Calu3 (cell line): Measurements from ENCODE around the gene INSRR. TPM values are rescaled to one million over a fixed set of nuclear protein-coding genes. Genes with fewer than 3 reads are reported as not detected.

Source experiments
- BruUV-seq: library from RNA; stranded (reverse); fragments of 400-500 nt; replicated peaks from 2 replicates; lab custom pipeline; 2021; lab: Mats Ljungman, UMichigan
- CTCF ChIA-PET: fragments of 300-600 bp; sonication (Branson Sonifier 250); formaldehyde crosslinking; loops from one replicate; lab custom pipeline; 2022; ENCODE audit warnings: antibody characterized with exemption; lab: Charles Lee
- DNase-seq: peaks from one replicate; pipeline ENCODE4 v3.0.0; 2022
- H3K27ac Mint-ChIP-seq: one replicate; pipeline ENCODE4 v1.8.0; 2022; ENCODE audit warnings: mixed read lengths; ENCODE audit not compliant: unreplicated experiment
- H3K27me3 Mint-ChIP-seq: one replicate; pipeline ENCODE4 v1.8.0; 2022; ENCODE audit warnings: mixed read lengths; ENCODE audit not compliant: unreplicated experiment
- H3K36me3 Mint-ChIP-seq: one replicate; pipeline ENCODE4 v1.8.0; 2022; ENCODE audit warnings: mild to moderate bottlenecking, moderate library complexity, mixed read lengths; ENCODE audit not compliant: insufficient read depth, unreplicated experiment
- H3K4me1 Mint-ChIP-seq: one replicate; pipeline ENCODE4 v1.8.0; 2022; ENCODE audit warnings: mild to moderate bottlenecking, low read depth, mixed read lengths; ENCODE audit not compliant: unreplicated experiment
- H3K4me3 Mint-ChIP-seq: one replicate; pipeline ENCODE4 v1.8.0; 2022; ENCODE audit warnings: mild to moderate bottlenecking, low read depth, moderate library complexity, mixed read lengths; ENCODE audit not compliant: unreplicated experiment
- H3K9me3 Mint-ChIP-seq: one replicate; pipeline ENCODE4 v1.8.0; 2022; ENCODE audit warnings: low read depth, mixed read lengths; ENCODE audit not compliant: unreplicated experiment
- CTCF ChIP-seq: fragments of 200-600 bp; IDR thresholded peaks from one replicate; pipeline ENCODE4 v1.8.0; 2022; ENCODE audit warnings: antibody characterized with exemption; ENCODE audit not compliant: unreplicated experiment
- intact Hi-C: fragments of 100-400 bp; cut with micrococcal nuclease; formaldehyde crosslinking; loops from one replicate; pipeline ENCODE4 v1.10.0; 2022; ENCODE audit not compliant: unreplicated experiment
- total RNA-seq: library from RNA; stranded (reverse); gene quantifications from 2 replicates; pipeline ENCODE4 v1.2.3, GENCODE V29; 2022

INSRR gene
- total RNA-seq, 1 experiment from 2014 or later = not detected

DNA sequence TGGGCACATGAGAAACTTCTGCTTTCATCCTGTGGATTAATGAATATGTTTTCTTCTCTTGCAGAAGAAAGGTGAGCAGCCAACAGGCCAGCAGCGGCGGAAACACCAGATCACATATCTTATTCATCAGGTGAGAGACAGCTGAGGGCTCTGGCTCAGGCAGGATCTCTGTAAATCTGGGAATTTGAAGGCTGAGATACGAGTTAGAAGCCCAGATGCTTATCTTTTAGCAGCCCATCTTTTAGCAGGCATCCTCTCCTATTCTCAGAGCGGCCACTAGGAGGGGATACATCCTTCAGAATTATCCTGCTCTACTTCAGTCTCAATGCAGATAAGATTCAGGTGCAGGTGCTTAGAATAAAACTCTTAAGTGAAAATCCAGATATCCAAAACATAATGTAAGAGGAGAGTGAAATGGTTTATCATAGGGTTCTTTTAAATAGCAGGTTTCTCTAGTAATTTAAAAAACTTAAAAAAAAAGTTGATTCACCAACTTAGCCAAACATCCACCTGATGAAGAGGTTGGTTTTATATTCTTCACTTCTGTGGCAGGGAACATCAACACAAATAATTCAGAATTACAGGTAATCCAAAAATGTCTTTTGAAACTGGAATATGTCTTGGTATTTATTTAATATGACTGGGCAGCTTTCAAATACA lies 61.6 kb downstream of the INSRR start:
- Mint-ChIP-seq H3K27ac (no peak overlapping the region), H3K4me3 (no peak overlapping the region), H3K36me3 (peaks cover 73% of the 10 kb centered on the region), H3K4me1 (no peaks in the 10 kb centered on the region), H3K9me3 (no peaks in the 10 kb centered on the region), H3K27me3 (no peaks in the 10 kb centered on the region)
- peak; percentile 81 for TF ChIP-seq CTCF
- peak; percentile 69 for DNase-seq
- intact Hi-C loops = loop anchor here (1.0 kb wide), 2 partner anchors 63 to 93 kb away; partner anchors contain the start of gene NTRK1
- no TSS peak for BruUV-seq
- CTCF ChIA-PET = interaction anchor here (1.3 kb wide), 1 partner anchor 71 kb away, joined by 3 read pairs; no protein-coding TSS in a partner anchor

DNA sequence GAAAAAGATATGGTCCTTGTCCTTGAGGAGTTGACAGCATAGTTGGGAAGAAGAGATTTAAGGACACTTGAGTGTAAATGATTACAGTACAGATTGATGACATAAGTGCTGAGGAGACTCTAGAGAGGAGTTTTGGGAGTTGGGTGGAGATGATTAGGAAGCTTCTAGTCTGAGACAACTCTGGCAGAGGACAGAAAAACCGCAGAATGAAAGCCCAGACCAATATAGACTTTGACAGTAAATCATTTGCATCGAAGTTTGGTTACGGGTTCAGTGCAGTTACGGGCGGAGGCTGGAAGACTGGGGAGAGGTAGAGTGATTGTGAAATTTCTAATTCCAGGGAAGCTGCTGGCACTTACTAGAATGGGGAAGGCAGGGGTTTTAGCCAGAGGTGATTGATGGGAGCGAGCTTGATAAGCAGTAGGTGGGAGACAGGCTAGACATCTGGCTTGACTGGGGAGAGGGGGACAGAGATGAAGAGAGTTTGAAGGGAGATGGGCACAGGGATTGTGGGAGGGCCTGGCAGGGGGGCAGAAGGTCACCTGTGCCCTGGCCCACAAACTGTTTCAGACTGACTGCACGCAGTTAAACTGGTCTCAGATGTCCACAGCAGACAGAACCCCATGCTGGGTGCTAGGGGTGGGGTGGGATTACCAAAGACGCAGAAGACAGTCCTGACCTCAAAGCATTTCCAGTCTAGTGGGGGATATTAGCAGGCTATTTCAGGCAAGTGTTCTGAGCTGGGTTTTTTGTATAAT lies 62.4 kb downstream of the INSRR start:
- peak overlapping the region; percentile 5 for H3K27ac Mint-ChIP-seq
- H3K9me3 Mint-ChIP-seq = no peaks in the 10 kb centered on the region
- H3K4me3 Mint-ChIP-seq = no peak overlapping the region
- TF ChIP-seq CTCF = no peak
- no peaks in the 10 kb centered on the region for H3K4me1 Mint-ChIP-seq
- H3K27me3 Mint-ChIP-seq = no peaks in the 10 kb centered on the region
- intact Hi-C loops = loop anchor here (1.0 kb wide), 2 partner anchors 64 to 94 kb away; partner anchors contain the start of gene NTRK1
- DNase-seq = no peak
- peaks cover 79% of the 10 kb centered on the region for H3K36me3 Mint-ChIP-seq
- no TSS peak for BruUV-seq
- CTCF ChIA-PET = interaction anchor here (0.6 to 1.3 kb wide), 3 partner anchors 12 to 96 kb away, joined by 3 read pairs; no protein-coding TSS in a partner anchor

GRCh38 chr1:156795787-156796186 lies 63.1 kb downstream of the INSRR start:
- peak overlapping the region; percentile 5 for H3K27ac Mint-ChIP-seq
- intact Hi-C loops = no loop called here
- CTCF ChIA-PET = interaction anchor here (0.6 to 1.3 kb wide), 4 partner anchors 12 to 97 kb away, joined by 3 read pairs; no protein-coding TSS in a partner anchor
- H3K4me1 Mint-ChIP-seq = no peaks in the 10 kb centered on the region
- H3K36me3 Mint-ChIP-seq = peaks cover 80% of the 10 kb centered on the region
- no peak overlapping the region for H3K4me3 Mint-ChIP-seq
- DNase-seq = no peak
- no peaks in the 10 kb centered on the region for H3K27me3 Mint-ChIP-seq
- no peaks in the 10 kb centered on the region for H3K9me3 Mint-ChIP-seq
- BruUV-seq = no TSS peak
- no peak for TF ChIP-seq CTCF

DNA sequence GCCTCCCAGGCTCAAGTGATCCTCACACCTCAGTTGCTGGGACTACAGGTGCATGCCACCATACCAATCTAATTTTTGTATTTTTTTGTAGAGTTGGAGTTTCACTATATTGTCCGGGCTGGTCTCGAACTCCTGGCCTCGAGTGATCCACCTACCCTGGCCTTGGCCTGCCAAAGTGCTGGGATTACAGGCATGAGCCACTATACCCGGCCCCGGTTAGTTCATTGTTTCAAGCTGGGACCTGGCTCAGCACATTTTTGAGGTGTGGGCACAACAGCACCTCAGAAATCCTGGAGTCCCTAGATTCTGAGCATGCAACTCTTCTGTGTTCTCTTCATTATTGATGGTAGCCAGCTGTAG lies 63.6 kb downstream of the INSRR start:
- Mint-ChIP-seq H3K27ac (no peak overlapping the region), H3K27me3 (no peaks in the 10 kb centered on the region), H3K4me3 (no peak overlapping the region), H3K9me3 (no peaks in the 10 kb centered on the region), H3K4me1 (no peaks in the 10 kb centered on the region), H3K36me3 (peaks cover 75% of the 10 kb centered on the region)
- TF ChIP-seq CTCF = no peak
- BruUV-seq = no TSS peak
- DNase-seq = no peak
- CTCF ChIA-PET = interaction anchor here (0.6 to 0.8 kb wide), 3 partner anchors 64 to 69 kb away, joined by 3 read pairs; partner anchors contain the start of gene METTL25B
- intact Hi-C loops = no loop called here
